ENCODE results near the gene TIMM8A.
"Not testable (repeated sequence)": the region's sequence is repeated elsewhere in the genome, so short reads cannot be mapped to it uniquely, and the experiment has no call there.

The TIMM8A gene

DNA sequence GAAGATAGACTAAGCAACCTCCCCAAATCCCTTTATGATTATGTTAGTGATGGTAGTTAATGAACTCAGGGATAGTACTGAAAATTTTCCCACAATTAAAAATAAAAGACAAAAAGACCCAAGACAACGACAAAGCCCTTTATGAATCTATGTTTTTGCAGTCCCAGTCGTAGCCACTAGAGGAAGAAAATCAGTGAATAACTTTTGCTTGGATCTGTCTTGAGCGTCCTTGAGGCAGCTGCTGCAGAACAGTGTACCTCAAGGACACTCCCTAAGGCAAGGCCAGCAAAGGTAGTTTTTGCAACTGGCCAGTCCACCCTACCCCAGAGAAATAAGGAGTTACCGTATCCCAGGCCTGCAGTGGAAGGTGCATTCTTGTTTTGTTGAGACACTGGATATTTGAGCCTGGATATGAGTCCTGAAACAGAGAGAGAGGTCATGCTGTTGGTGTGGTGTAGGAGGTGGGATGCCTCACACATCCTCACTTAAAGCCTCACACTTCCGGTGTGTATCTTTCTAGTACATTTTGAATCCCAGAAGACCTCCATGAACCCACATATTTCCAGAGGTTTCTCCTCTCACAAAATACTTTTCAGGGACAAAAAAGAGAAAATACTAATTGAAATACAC lies 8.7 kb upstream of the TIMM8A start:
- no peak for DNase-seq

DNA sequence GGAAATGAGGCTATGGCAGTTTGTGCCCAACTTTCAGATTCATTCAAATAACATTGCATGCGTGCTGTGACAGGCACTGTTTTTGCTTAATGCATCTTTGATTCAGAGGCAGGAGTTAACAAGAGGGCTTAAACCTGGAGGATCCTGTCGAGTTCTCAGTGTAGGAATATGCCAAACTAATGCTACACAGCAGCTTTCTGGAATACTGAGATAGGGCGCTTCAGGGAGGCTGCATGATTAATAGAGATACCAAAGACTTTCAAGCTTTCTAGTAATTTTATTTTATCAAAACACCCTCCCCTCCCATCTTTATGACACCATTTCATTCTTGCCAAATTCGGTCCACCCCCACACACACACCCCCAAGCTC lies 636 bp upstream of the TIMM8A start:
- DNase-seq, result no peak

DNA sequence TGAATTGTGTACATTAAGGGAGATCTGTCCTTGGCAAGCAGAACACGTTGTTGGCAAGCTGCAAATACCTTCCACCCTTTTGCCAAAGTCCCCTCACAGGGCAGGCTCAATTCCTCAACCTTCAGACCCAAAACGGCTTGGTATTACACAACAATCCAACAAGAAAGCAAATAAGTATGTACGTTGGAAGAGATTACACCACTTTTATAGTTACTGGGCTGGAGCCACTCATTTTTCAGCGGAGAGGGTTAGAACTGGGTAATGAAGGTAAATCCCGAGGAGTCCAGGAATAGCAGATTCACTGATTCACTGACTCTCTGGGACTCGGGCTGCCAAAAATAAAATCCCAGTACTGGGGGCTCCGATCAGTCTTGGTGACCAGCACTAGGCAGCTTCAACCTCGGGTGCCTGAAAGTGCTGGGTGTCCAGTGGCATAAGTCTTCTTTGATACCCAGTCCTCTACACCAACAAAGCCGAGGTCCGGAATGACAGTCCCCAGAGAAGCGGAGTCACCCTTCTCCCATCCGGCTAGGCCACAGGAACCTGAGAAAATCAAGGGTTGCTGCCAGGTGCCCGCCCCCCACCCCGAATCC lies 587 bp downstream of the TIMM8A start:
- no peak for DNase-seq

DNA sequence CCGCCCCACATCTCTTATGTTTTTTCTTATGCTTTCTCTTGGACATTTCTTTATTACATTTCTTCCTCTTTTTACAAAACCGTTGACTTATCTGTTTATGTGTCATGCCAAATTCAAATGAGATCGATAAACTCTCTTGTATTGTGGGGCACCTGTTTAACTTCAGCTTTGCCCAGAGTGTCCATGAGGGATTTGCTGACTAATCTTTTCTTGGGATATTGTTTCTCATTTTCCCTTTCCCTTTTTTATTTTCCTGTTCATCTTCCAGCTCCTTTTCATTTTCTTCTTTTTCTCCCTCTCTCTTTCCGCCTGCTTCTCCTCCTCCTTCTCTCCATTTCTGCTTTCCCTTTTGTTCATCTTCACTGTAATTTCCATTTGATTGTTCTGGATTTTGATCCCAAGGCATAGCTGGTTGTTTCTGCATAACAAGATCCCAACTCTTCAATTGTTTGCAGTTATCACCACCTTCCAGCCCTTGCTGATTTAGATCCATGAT lies 10.7 kb downstream of the TIMM8A start:
- no peak for DNase-seq

DNA sequence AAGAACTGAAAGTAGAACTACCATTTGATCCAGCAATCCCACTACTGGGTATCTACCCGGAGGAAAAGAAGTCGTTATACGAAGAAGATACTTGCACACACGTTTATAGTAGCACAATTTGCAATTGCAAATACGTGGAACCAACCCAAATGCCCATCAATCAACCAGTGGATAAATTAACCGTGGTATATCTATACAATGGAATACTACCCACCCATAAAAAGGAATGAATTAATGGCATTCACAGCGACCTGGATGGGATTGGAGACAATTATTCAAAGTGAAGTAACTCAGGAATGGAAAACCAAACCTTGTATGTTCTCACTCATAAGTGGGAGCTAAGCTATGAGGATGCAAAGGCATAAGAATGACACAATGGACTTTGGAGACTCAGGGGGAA lies 14.2 kb downstream of the TIMM8A start:
- DNase-seq, result not testable (repeated sequence)

- not testable (repeated sequence) for DNase-seq
These were observed 21.9 kb downstream of the TIMM8A start for GRCh38 chrX:101326600-101326999.

- DNase-seq, result no peak
These were observed 44.8 kb downstream of the TIMM8A start for GRCh38 chrX:101303790-101304189.
